ENCODE measurements around the gene C16orf74. TPM values are rescaled to one million over a fixed set of nuclear protein-coding genes. Genes with fewer than 3 reads are reported as not detected.

The C16orf74 gene
- total and polyA plus RNA-seq, 2 of the 13 experiments (the other 11 are each of a cell fraction or from before 2014, with no cell fraction given): 0.13 to 0.29 TPM

DNA sequence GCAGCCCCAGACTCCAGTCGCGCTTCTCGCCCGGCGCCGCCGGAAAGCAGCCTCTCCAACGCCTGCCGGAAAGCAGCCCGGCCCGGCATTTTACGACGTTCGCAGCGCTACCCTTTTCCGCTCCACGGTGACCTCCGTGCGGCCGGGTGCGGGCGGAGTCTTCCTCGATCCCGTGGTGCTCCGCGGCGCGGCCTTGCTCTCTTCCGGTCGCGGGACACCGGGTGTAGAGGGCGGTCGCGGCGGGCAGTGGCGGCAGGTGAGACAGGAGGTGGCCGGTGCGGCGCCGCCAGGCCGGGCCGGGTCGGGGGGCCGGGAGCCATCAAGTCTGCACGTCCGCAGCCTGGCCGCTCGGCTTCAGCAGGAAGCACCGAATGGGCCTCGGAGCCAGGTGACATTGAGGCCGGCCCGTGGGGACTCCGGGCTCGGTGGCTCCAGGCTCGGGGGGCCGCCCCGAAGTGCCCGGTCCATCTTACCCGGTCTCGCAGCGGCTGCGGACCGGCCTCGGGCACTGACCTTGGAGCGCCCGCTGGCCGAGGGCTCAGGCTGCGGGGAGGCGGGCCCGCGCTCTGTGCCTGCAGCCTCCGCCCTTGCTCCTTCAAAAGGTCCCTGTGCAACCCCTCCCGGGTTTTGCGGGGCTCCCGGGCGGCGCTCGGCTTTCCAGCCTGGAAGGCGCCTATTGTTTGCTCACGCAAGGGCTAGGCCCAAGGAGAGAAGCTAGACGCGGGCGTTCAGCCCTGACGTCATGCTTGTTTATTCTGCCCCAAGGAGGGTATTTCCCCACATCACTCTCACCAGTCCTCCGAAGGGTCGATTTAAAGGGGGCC is 48.8 kb upstream of the C16orf74 start, which contains the start of the genes COX4I1 and EMC8 (continued):
- TF ChIP-seq, protein P1, sequence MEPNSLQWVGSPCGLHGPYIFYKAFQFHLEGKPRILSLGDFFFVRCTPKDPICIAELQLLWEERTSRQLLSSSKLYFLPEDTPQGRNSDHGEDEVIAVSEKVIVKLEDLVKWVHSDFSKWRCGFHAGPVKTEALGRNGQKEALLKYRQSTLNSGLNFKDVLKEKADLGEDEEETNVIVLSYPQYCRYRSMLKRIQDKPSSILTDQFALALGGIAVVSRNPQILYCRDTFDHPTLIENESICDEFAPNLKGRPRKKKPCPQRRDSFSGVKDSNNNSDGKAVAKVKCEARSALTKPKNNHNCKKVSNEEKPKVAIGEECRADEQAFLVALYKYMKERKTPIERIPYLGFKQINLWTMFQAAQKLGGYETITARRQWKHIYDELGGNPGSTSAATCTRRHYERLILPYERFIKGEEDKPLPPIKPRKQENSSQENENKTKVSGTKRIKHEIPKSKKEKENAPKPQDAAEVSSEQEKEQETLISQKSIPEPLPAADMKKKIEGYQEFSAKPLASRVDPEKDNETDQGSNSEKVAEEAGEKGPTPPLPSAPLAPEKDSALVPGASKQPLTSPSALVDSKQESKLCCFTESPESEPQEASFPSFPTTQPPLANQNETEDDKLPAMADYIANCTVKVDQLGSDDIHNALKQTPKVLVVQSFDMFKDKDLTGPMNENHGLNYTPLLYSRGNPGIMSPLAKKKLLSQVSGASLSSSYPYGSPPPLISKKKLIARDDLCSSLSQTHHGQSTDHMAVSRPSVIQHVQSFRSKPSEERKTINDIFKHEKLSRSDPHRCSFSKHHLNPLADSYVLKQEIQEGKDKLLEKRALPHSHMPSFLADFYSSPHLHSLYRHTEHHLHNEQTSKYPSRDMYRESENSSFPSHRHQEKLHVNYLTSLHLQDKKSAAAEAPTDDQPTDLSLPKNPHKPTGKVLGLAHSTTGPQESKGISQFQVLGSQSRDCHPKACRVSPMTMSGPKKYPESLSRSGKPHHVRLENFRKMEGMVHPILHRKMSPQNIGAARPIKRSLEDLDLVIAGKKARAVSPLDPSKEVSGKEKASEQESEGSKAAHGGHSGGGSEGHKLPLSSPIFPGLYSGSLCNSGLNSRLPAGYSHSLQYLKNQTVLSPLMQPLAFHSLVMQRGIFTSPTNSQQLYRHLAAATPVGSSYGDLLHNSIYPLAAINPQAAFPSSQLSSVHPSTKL (CRISPR knock-in tag; IDR thresholded peaks at IDR 0.05): peak; percentile 59
- TF ChIP-seq ZNF75D (CRISPR knock-in tag; IDR thresholded peaks at IDR 0.05; ENCODE audit: borderline replicate concordance) (peak; percentile 78; the same call in 1 of the 2 replicates), BRD4 (CRISPR knock-in tag; IDR thresholded peaks at IDR 0.05) (peak; percentile 85), ZNF335 (CRISPR knock-in tag; IDR thresholded peaks at IDR 0.05) (no peak), KLF11 (CRISPR knock-in tag; IDR thresholded peaks at IDR 0.05) (no peak), XBP1 (CRISPR knock-in tag; IDR thresholded peaks at IDR 0.05) (no peak), GTF3A (CRISPR knock-in tag; conservative IDR thresholded peaks at IDR 0.05) (no peak), RAD21 (CRISPR knock-in tag; IDR thresholded peaks at IDR 0.05) (no peak), PITX1 (CRISPR knock-in tag; IDR thresholded peaks at IDR 0.05) (0 out of 2 replicates have a peak, but pooled peaks have one; percentile 15), RFXANK (CRISPR knock-in tag; IDR thresholded peaks at IDR 0.05) (0 out of 2 replicates have a peak, but pooled peaks have one; percentile 56), ZNF543 (CRISPR knock-in tag; IDR thresholded peaks at IDR 0.05) (peak; percentile 68; the same call in 1 of the 2 replicates), AKAP8 (CRISPR knock-in tag; IDR thresholded peaks at IDR 0.05) (peak; percentile 77; the same call in 1 of the 2 replicates), FOXK2 (IDR thresholded peaks at IDR 0.05) (no peak), ZNF629 (CRISPR knock-in tag; conservative IDR thresholded peaks at IDR 0.05) (peak; percentile 59; the same call in 1 of the 2 replicates), BORCS8-MEF2B (CRISPR knock-in tag; IDR thresholded peaks at IDR 0.05) (peak; percentile 90), TP53 (CRISPR knock-in tag; conservative IDR thresholded peaks at IDR 0.05) (no peak), NFE2L1 (CRISPR knock-in tag; IDR thresholded peaks at IDR 0.05; ENCODE audit: borderline replicate concordance) (peak; percentile 88; the same call in 1 of the 2 replicates), ZNF33A (CRISPR knock-in tag; IDR thresholded peaks at IDR 0.05; ENCODE audit: borderline replicate concordance) (no peak)
- TF ChIP-seq, protein P2, sequence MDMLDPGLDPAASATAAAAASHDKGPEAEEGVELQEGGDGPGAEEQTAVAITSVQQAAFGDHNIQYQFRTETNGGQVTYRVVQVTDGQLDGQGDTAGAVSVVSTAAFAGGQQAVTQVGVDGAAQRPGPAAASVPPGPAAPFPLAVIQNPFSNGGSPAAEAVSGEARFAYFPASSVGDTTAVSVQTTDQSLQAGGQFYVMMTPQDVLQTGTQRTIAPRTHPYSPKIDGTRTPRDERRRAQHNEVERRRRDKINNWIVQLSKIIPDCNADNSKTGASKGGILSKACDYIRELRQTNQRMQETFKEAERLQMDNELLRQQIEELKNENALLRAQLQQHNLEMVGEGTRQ (IDR thresholded peaks at IDR 0.05; ENCODE audit: low read depth, low read length): no peak
- TF ChIP-seq, protein P2 (CRISPR knock-in tag; IDR thresholded peaks at IDR 0.05; ENCODE audit: borderline replicate concordance): no peak; the same call in 1 of the 2 replicates
- TF ChIP-seq, protein P3, sequence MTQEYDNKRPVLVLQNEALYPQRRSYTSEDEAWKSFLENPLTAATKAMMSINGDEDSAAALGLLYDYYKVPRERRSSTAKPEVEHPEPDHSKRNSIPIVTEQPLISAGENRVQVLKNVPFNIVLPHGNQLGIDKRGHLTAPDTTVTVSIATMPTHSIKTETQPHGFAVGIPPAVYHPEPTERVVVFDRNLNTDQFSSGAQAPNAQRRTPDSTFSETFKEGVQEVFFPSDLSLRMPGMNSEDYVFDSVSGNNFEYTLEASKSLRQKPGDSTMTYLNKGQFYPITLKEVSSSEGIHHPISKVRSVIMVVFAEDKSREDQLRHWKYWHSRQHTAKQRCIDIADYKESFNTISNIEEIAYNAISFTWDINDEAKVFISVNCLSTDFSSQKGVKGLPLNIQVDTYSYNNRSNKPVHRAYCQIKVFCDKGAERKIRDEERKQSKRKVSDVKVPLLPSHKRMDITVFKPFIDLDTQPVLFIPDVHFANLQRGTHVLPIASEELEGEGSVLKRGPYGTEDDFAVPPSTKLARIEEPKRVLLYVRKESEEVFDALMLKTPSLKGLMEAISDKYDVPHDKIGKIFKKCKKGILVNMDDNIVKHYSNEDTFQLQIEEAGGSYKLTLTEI (CRISPR knock-in tag; conservative IDR thresholded peaks at IDR 0.05): no peak
- TF ChIP-seq, protein P4, sequence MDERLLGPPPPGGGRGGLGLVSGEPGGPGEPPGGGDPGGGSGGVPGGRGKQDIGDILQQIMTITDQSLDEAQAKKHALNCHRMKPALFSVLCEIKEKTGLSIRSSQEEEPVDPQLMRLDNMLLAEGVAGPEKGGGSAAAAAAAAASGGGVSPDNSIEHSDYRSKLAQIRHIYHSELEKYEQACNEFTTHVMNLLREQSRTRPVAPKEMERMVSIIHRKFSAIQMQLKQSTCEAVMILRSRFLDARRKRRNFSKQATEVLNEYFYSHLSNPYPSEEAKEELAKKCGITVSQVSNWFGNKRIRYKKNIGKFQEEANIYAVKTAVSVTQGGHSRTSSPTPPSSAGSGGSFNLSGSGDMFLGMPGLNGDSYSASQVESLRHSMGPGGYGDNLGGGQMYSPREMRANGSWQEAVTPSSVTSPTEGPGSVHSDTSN (CRISPR knock-in tag; IDR thresholded peaks at IDR 0.05): no peak
